ENCODE measurements around the gene MMP14. TPM values are rescaled to one million over a fixed set of nuclear protein-coding genes. Genes with fewer than 3 reads are reported as not detected.

The MMP14 gene
- total and polyA plus RNA-seq, 2 of the 13 experiments (the other 11 are each of a cell fraction or from before 2014, with no cell fraction given): 5.2 to 9.8 TPM

DNA sequence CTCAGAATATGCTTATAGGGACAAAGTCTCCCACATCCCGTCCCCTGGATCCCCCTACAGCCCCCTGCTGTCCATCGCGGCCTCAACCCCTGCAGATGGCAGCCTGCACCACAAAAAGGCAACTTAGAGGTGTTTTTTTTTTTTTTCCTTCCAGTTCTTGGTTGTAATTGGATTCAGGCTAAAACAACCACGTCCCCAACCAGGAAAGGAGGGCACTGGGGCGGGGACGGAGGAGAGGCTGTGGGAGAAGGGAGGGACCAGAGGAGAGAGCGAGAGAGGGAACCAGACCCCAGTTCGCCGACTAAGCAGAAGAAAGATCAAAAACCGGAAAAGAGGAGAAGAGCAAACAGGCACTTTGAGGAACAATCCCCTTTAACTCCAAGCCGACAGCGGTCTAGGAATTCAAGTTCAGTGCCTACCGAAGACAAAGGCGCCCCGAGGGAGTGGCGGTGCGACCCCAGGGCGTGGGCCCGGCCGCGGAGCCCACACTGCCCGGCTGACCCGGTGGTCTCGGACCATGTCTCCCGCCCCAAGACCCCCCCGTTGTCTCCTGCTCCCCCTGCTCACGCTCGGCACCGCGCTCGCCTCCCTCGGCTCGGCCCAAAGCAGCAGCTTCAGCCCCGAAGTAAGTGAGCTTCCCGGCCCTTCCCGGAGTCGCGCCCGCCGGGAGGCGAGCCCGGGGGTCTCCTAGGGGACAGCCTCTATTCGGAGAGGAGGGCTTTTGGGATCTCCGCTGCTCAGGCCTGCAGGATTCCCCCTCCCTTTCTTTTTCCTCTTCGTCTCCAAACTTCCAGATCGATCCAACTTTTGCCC is at the start of gene MMP14 (continued):
- TF ChIP-seq FOXC1 (CRISPR knock-in tag; IDR thresholded peaks at IDR 0.05; ENCODE audit: borderline replicate concordance): peak; percentile 41; the same call in 1 of the 2 replicates
- TF ChIP-seq, protein P1, sequence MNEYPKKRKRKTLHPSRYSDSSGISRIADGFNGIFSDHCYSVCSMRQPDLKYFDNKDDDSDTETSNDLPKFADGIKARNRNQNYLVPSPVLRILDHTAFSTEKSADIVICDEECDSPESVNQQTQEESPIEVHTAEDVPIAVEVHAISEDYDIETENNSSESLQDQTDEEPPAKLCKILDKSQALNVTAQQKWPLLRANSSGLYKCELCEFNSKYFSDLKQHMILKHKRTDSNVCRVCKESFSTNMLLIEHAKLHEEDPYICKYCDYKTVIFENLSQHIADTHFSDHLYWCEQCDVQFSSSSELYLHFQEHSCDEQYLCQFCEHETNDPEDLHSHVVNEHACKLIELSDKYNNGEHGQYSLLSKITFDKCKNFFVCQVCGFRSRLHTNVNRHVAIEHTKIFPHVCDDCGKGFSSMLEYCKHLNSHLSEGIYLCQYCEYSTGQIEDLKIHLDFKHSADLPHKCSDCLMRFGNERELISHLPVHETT (CRISPR knock-in tag; conservative IDR thresholded peaks at IDR 0.05): 0 out of 2 replicates have a peak, but pooled peaks have one; percentile 18
- TF ChIP-seq TP53 (CRISPR knock-in tag; conservative IDR thresholded peaks at IDR 0.05): no peak
- TF ChIP-seq CSRNP1 (CRISPR knock-in tag; IDR thresholded peaks at IDR 0.05): peak; percentile 60
- TF ChIP-seq MTF1 (CRISPR knock-in tag; IDR thresholded peaks at IDR 0.05): no peak
- TF ChIP-seq, protein P2, sequence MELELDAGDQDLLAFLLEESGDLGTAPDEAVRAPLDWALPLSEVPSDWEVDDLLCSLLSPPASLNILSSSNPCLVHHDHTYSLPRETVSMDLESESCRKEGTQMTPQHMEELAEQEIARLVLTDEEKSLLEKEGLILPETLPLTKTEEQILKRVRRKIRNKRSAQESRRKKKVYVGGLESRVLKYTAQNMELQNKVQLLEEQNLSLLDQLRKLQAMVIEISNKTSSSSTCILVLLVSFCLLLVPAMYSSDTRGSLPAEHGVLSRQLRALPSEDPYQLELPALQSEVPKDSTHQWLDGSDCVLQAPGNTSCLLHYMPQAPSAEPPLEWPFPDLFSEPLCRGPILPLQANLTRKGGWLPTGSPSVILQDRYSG (CRISPR knock-in tag; IDR thresholded peaks at IDR 0.05): peak; percentile 53; the same call in 1 of the 2 replicates
- 0 out of 2 replicates have a peak, but pooled peaks have one; percentile 41 for TF ChIP-seq ISX (CRISPR knock-in tag; conservative IDR thresholded peaks at IDR 0.05)
- TF ChIP-seq ZNF280D (CRISPR knock-in tag; IDR thresholded peaks at IDR 0.05): peak; percentile 85
- 0 out of 2 replicates have a peak, but pooled peaks have one; percentile 22 for TF ChIP-seq ZBED4 (CRISPR knock-in tag; IDR thresholded peaks at IDR 0.05; ENCODE audit: borderline replicate concordance)
- TF ChIP-seq, protein P3, sequence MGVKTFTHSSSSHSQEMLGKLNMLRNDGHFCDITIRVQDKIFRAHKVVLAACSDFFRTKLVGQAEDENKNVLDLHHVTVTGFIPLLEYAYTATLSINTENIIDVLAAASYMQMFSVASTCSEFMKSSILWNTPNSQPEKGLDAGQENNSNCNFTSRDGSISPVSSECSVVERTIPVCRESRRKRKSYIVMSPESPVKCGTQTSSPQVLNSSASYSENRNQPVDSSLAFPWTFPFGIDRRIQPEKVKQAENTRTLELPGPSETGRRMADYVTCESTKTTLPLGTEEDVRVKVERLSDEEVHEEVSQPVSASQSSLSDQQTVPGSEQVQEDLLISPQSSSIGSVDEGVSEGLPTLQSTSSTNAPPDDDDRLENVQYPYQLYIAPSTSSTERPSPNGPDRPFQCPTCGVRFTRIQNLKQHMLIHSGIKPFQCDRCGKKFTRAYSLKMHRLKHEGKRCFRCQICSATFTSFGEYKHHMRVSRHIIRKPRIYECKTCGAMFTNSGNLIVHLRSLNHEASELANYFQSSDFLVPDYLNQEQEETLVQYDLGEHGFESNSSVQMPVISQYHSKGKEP (CRISPR knock-in tag; IDR thresholded peaks at IDR 0.05): no peak
- no peak for TF ChIP-seq GZF1 (CRISPR knock-in tag; IDR thresholded peaks at IDR 0.05)
- TF ChIP-seq HOXA5 (CRISPR knock-in tag; IDR thresholded peaks at IDR 0.05): peak; percentile 76; the same call in 1 of the 2 replicates
- TF ChIP-seq ZNF629 (CRISPR knock-in tag; conservative IDR thresholded peaks at IDR 0.05): no peak
- TF ChIP-seq YEATS2 (CRISPR knock-in tag; IDR thresholded peaks at IDR 0.05; ENCODE audit: borderline replicate concordance): no peak
- no peak for TF ChIP-seq ZNF775 (CRISPR knock-in tag; IDR thresholded peaks at IDR 0.05; ENCODE audit: borderline replicate concordance)
